Glutamatergic neuron (in vitro differentiated cells): ENCODE results near the gene COL8A1. TPM values are rescaled to one million over a fixed set of nuclear protein-coding genes. Genes with fewer than 3 reads are reported as not detected.

Experiments
- DNase-seq: peaks from one replicate; pipeline ENCODE4 v3.0.0; 2022
- H3K27ac Mint-ChIP-seq: one replicate; pipeline ENCODE4 v1.8.0; 2020; ENCODE audit warnings: mild to moderate bottlenecking, mixed read lengths, inconsistent platforms; ENCODE audit not compliant: unreplicated experiment
- H3K27me3 Mint-ChIP-seq: one replicate; pipeline ENCODE4 v1.8.0; 2020; ENCODE audit warnings: mild to moderate bottlenecking, moderate library complexity, mixed read lengths, inconsistent platforms; ENCODE audit not compliant: unreplicated experiment
- H3K36me3 Mint-ChIP-seq: one replicate; pipeline ENCODE4 v1.8.0; 2020; ENCODE audit warnings: mild to moderate bottlenecking, mixed read lengths, inconsistent platforms; ENCODE audit not compliant: unreplicated experiment
- H3K4me1 Mint-ChIP-seq: one replicate; pipeline ENCODE4 v1.8.0; 2020; ENCODE audit warnings: mild to moderate bottlenecking, low read depth, mixed read lengths, inconsistent platforms; ENCODE audit not compliant: unreplicated experiment
- H3K4me3 Mint-ChIP-seq: one replicate; pipeline ENCODE4 v1.8.0; 2020; ENCODE audit warnings: mild to moderate bottlenecking, mixed read lengths, inconsistent platforms; ENCODE audit not compliant: unreplicated experiment
- H3K9me3 Mint-ChIP-seq: one replicate; pipeline ENCODE4 v1.8.0; 2020; ENCODE audit warnings: mild to moderate bottlenecking, moderate library complexity, mixed read lengths, inconsistent platforms; ENCODE audit not compliant: unreplicated experiment
- total RNA-seq: library from RNA; stranded (reverse); fragmentation: NEBNext Ultra II Directional; extraction: Animal tissue kit (Norgen Biotek cat#: 25700); gene quantifications from one replicate; pipeline ENCODE4 v1.2.1, GENCODE V29; 2021; ENCODE audit not compliant: unreplicated experiment
- TF ChIP-seq, protein P1 (sequence below): fragments of 200-600 bp; sonication (generic); IDR thresholded peaks from one replicate; pipeline ENCODE4 v1.5.0; 2021; ENCODE audit not compliant: partially characterized antibody, unreplicated experiment

COL8A1 gene
- total RNA-seq, 1 donor from 2014 or later: 0.25 TPM

DNA sequence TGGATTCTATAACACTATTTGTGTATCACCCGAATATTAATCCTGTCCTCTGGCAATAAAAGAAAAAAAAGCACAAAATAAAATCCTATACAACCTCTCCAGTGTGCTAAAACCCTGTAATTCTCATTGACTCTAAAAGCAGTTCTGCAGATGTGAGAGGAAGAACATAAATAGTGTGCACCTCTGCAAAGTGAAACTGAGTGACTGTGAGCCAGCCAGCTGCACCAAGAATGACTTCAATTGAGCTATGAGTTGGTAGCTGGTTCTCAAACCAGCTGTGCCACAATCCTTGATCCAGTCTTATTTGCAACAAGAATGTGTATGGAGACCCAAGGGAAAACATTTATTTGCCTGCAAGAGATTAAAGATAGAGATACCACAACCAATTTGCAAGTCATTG lies 31.2 kb upstream of the COL8A1 start:
- DNase-seq: no peak
- TF ChIP-seq, protein P1, sequence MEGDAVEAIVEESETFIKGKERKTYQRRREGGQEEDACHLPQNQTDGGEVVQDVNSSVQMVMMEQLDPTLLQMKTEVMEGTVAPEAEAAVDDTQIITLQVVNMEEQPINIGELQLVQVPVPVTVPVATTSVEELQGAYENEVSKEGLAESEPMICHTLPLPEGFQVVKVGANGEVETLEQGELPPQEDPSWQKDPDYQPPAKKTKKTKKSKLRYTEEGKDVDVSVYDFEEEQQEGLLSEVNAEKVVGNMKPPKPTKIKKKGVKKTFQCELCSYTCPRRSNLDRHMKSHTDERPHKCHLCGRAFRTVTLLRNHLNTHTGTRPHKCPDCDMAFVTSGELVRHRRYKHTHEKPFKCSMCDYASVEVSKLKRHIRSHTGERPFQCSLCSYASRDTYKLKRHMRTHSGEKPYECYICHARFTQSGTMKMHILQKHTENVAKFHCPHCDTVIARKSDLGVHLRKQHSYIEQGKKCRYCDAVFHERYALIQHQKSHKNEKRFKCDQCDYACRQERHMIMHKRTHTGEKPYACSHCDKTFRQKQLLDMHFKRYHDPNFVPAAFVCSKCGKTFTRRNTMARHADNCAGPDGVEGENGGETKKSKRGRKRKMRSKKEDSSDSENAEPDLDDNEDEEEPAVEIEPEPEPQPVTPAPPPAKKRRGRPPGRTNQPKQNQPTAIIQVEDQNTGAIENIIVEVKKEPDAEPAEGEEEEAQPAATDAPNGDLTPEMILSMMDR: no peak
- Mint-ChIP-seq H3K4me1 (no peaks in the 10 kb centered on the region), H3K27ac (no peak overlapping the region), H3K36me3 (no peaks in the 10 kb centered on the region), H3K9me3 (no peaks in the 10 kb centered on the region), H3K4me3 (no peak overlapping the region), H3K27me3 (no peaks in the 10 kb centered on the region)

DNA sequence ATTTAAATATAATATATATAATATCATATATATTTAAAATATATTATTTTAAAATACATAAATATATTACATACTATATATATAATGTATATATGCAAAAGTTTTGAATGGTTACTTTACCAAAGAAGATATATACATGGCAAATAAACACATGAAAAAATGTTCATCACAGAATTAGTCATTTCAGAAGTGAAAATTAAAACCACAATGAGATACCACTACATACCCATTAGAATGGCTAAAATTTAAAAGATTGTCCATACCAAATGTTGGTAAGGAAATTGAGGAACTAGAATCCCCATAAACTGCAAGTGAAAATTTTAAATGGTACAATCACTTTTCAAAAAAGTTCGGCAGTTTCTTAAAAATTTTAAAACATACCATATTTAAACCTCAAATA lies 23.6 kb upstream of the COL8A1 start:
- no peak overlapping the region for H3K4me3 Mint-ChIP-seq
- DNase-seq: no peak
- no peak overlapping the region for H3K27ac Mint-ChIP-seq
- H3K36me3 Mint-ChIP-seq: no peaks in the 10 kb centered on the region
- H3K27me3 Mint-ChIP-seq: peaks cover 2% of the 10 kb centered on the region
- TF ChIP-seq, protein P1: no peak
- H3K4me1 Mint-ChIP-seq: no peaks in the 10 kb centered on the region
- no peaks in the 10 kb centered on the region for H3K9me3 Mint-ChIP-seq

DNA sequence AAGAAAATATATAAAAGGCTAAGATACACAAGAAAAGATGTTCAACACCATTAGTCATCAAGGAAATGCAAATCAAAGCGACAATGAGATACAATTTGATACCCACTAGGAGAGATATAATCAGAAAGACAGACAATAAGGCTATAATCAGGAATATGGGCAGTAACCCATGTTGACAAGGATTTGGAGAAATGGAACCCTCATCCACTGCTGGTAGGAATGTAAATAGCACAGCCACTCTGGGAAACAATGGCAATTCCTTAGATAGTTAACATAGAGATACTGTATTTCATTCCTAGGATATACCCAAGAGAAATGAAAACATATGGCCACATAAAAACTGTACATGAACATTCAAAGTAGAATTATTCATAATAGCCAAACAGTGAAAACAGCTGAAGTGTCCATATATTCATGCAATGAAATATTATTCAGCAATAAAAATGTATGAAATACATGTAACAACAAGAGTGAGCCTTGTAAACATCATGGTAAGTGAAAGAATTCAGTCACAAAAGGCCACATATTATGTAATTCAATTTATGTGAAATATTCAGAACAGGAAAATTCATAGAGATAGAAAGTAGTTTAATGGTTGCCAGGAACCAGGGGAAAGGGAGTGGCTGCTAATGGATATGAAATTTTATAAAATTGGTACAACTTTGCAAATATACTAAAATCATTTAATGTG lies 18.2 kb upstream of the COL8A1 start:
- H3K27me3 Mint-ChIP-seq: peaks cover 2% of the 10 kb centered on the region
- TF ChIP-seq, protein P1: no peak
- no peaks in the 10 kb centered on the region for H3K9me3 Mint-ChIP-seq

DNA sequence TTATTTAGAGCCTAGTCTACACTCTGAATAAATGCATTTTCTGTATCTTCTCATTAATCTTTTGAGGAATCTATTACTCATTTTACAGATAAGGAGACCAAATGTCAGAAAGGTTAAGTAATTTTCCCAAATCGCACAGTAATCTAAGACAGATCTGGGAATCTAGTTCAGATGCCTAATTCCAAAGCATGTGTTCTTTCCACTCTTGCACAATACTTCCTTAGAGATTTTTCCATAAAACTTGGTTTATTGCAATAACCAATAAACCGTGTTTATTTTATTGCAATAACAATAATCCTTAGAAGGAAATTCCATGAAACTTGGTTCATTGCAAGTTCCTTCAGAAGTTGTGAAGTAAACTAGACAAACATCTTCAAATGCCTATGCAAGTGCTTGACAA lies 17.4 kb upstream of the COL8A1 start:
- H3K27ac Mint-ChIP-seq: no peak overlapping the region
- no peaks in the 10 kb centered on the region for H3K9me3 Mint-ChIP-seq
- no peak overlapping the region for H3K4me3 Mint-ChIP-seq
- no peak for DNase-seq
- H3K36me3 Mint-ChIP-seq: no peaks in the 10 kb centered on the region
- TF ChIP-seq, protein P1: no peak
- H3K27me3 Mint-ChIP-seq: peaks cover under 1% of the 10 kb centered on the region
- H3K4me1 Mint-ChIP-seq: no peaks in the 10 kb centered on the region

More for the DNA sequence above, 18.2 kb upstream of the COL8A1 start:
- DNase-seq: no peak
- Mint-ChIP-seq H3K4me1 (no peaks in the 10 kb centered on the region), H3K27ac (no peak overlapping the region), H3K36me3 (no peaks in the 10 kb centered on the region), H3K4me3 (no peak overlapping the region)

DNA sequence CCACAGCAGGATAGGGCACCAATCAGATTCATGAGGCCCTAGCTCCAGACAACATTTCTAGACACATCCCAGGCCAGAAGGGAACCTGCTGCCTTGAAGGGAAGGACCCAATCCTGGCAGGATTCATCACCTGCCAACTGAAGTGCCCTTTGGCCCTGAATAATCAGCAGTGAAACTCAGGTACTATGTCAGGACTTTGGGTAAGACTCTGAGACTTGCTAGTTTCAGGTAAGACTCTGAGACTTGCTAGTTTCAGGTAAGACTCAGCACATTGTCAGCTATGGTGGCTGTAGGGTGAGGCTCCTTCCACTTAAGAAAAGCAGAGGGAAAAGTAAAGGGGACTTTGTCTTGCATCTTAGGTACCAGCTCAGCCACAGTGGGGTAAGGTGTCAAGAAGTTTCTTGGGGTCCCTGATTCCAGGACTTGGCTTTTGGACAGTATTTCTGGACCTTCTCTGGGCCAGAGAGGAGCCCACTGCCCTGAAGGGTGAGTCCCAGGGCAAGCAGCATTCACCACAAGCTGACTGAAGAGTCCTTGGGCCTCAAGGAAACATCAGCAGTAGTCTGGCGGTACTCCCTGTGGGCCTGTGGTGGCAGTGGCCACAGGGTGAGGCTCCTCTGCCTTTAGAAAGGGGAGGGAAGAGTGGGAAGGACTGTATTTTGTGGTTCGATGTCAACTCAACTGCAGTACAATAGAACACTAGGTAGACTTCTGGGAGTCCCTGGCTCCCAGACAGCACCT lies 13.7 kb upstream of the COL8A1 start:
- Mint-ChIP-seq H3K4me1 (no peaks in the 10 kb centered on the region), H3K36me3 (no peaks in the 10 kb centered on the region), H3K9me3 (no peaks in the 10 kb centered on the region), H3K27ac (no peak overlapping the region), H3K27me3 (no peaks in the 10 kb centered on the region), H3K4me3 (no peak overlapping the region)
- TF ChIP-seq, protein P1: no peak
- no peak for DNase-seq
